Measurements from ENCODE around the gene LDLRAD4. TPM values are rescaled to one million over a fixed set of nuclear protein-coding genes. Genes with fewer than 3 reads are reported as not detected.

LDLRAD4 gene
- total and polyA plus RNA-seq, 2 experiments from 2014 or later = 0.73 to 1.9 TPM

DNA sequence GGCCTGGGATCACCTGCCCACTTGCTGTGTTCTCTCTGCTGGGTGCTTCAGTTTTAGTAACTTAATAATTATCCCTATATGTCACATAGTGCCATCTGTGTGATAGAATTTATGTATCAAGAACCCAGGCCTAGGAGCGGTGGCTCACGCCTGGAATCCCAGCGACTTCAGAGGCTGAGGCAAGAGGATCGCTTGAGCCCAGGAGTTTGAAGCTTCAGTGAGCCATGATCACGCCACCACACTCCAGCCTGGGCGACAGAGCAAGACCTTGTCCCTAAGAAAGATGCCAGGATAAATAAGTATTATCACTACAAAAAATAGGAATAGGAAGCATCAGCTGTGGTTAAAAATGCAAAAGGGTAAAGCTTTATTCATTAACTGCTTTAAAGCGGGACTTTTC, 267.0 kb downstream of the LDLRAD4 start (continued):
- TF ChIP-seq CTCF (conservative IDR thresholded peaks at IDR 0.05; ENCODE audit: low read depth in 2 of 2) (no peak), EZH2phosphoT487 (IDR thresholded peaks at IDR 0.05; ENCODE audit: unreplicated experiment) (no peak), EZH2 (IDR thresholded peaks at IDR 0.05; ENCODE audit: low read depth, unreplicated experiment) (no peak), CREB1 (CRISPR knock-in tag; IDR thresholded peaks at IDR 0.05; ENCODE audit: low read depth) (no peak), ZNF114 (CRISPR knock-in tag; IDR thresholded peaks at IDR 0.05) (no peak)
- TF ChIP-seq, protein P1, sequence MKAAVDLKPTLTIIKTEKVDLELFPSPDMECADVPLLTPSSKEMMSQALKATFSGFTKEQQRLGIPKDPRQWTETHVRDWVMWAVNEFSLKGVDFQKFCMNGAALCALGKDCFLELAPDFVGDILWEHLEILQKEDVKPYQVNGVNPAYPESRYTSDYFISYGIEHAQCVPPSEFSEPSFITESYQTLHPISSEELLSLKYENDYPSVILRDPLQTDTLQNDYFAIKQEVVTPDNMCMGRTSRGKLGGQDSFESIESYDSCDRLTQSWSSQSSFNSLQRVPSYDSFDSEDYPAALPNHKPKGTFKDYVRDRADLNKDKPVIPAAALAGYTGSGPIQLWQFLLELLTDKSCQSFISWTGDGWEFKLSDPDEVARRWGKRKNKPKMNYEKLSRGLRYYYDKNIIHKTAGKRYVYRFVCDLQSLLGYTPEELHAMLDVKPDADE (IDR thresholded peaks at IDR 0.05) = no peak

GRCh38 chr18:13486284-13486683, 267.7 kb downstream of the LDLRAD4 start:
- H3K4me3 Mint-ChIP-seq = no peak overlapping the region
- Histone ChIP-seq H3K27ac (ENCODE audit: low read depth) (no peak overlapping the region), H3K79me2 (replicated peaks; ENCODE audit: insufficient read depth) (no peaks in the 10 kb centered on the region), H3K4me1 (ENCODE audit: insufficient read depth) (peaks cover 17% of the 10 kb centered on the region), H3K36me3 (ENCODE audit: insufficient read depth) (no peaks in the 10 kb centered on the region), H3F3A (replicated peaks; ENCODE audit: low read depth) (no peaks in the 10 kb centered on the region), H3K4me2 (peak overlapping the region; percentile 28; the same call in 1 of the 2 replicates), H3K27me3 (ENCODE audit: insufficient read depth) (no peaks in the 10 kb centered on the region), H3K4me3 (no peak overlapping the region), H3K9me2 (ENCODE audit: insufficient read depth) (no peaks in the 10 kb centered on the region), H2AFZ (no peak overlapping the region), H4K20me1 (replicated peaks; ENCODE audit: insufficient read depth) (no peaks in the 10 kb centered on the region)
- H3K27ac Mint-ChIP-seq = no peak overlapping the region
- no peaks in the 10 kb centered on the region for H3K36me3 Mint-ChIP-seq (ENCODE audit: low read depth)
- H3K27me3 Mint-ChIP-seq (ENCODE audit: insufficient read depth, low read depth, poor library complexity) = peaks cover 18% of the 10 kb centered on the region
- TF ChIP-seq ZNF462 (CRISPR knock-in tag; IDR thresholded peaks at IDR 0.05) (no peak), CTCF (conservative IDR thresholded peaks at IDR 0.05; ENCODE audit: low read depth in 2 of 2) (no peak), STAT1 (IDR thresholded peaks at IDR 0.05; ENCODE audit: unreplicated experiment) (no peak)
- TF ChIP-seq, protein P1 (IDR thresholded peaks at IDR 0.05) = no peak
- peak; percentile 43 for ATAC-seq
- H3K9me3 Mint-ChIP-seq = peaks cover 3% of the 10 kb centered on the region; the same call in 1 of the 3 replicates
- no peak for DNase-seq (ENCODE audit: low spot score)
- peaks cover 18% of the 10 kb centered on the region for H3K4me1 Mint-ChIP-seq

Measured in GM23338 (cell line).